Measurements from ENCODE around the gene IQGAP2. TPM values are rescaled to one million over a fixed set of nuclear protein-coding genes. Genes with fewer than 3 reads are reported as not detected.

Gene IQGAP2
- total and polyA plus RNA-seq, 9 of the 15 experiments (the other 6 are each of a cell fraction or from before 2014, with no cell fraction given), result 8.7 to 23.2 (median 17.4) TPM

DNA sequence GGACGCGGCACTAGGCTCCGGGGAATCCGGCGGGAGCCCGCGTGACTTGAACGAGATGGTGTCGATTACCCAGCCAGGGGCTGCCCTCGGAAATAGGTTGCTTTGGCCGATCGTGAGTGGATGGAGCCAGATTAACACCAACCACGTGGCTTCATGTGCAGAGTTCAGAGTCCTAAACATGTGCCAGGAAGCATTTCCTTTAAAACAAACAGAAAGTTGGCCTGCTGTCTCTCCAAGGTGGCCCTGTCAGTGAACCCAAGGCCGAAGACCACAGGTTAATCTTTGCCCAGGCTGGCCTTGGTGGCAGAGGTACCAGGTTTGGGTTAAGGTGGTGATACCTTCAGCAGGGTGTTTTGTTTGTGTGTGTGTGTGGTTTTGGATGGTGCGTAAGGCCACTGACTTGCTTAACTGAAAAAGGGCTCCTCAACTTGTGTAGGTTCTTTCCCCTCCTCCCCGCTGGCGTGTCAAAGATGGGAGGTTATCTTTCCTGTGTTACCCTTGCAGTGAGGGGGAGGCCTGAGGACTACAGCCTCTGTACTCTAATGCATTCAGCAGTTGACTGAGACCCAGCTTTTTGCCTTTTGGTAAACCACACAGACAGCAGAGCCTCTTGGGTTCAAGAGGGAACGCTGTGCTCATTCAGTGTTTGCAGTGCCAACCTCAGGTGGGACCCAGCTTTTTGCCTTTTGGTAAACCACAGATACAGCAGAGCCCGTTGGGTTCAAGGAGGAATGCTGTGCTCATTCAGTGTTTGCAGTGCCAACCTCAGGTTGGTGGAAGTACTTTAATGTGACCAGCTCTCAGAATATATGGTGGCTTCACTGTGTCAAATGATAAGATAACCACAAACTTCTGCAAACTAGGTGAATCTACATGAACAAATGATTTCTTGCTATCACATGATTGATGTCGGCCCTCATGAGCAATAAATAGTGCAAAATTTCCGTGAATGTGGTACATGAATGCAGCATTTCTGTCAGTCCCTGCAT, 1.4 kb downstream of the IQGAP2 start (continued):
- TF ChIP-seq KDM1A (IDR thresholded peaks at IDR 0.05) (no peak), CBX1 (IDR thresholded peaks at IDR 0.05; ENCODE audit: low read depth) (peak; percentile 4; the same call in 1 of the 2 replicates), RERE (CRISPR knock-in tag; IDR thresholded peaks at IDR 0.05; ENCODE audit: borderline replicate concordance) (no peak), MGA (IDR thresholded peaks at IDR 0.05) (peak; percentile 92)
